Hepatocyte (in vitro differentiated cells): ENCODE measurements around the gene KRT83.

Source experiments
- CTCF ChIP-seq: fragments of 200-600 bp; sonication (generic); IDR thresholded peaks from 2 replicates; pipeline ENCODE4 v1.5.1; 2016; ENCODE audit warnings: antibody characterized with exemption, mild to moderate bottlenecking; ENCODE audit not compliant: poor library complexity
- EZH2phosphoT487 ChIP-seq: fragments of 200-600 bp; sonication (generic); IDR thresholded peaks from one replicate; pipeline ENCODE4 v1.6.1; 2018; ENCODE audit warnings: antibody characterized with exemption, mild to moderate bottlenecking, low read depth, moderate library complexity; ENCODE audit not compliant: unreplicated experiment, severe bottlenecking

DNA sequence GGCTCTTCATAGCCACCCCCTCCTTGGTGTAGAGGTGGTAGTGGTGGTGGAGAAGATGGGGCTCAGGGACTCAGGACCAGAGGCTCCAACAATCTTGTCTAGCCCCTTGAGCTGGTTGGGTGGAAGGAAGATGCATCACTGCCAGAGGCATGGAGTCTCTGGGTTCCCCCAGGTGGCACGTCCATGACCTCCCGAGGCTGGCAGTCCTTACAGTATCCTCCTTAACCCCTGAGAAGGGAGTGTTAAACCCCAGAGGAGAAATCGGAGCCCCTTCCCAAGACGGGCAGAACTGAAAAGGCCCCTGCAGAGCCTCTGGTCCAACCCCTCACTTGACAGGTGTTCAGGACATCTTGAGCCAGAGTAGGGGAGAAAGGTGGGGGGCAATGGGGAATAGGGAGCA is 9.1 kb downstream of the KRT83 start:
- TF ChIP-seq EZH2phosphoT487: no peak
- TF ChIP-seq CTCF: no peak
